Fibroblast of lung (primary cell): Measurements from ENCODE around the gene CD79B.

Experiments used
- EZH2 ChIP-seq: IDR thresholded peaks from 2 replicates; pipeline ENCODE4 v1.5.1; 2012; ENCODE audit warnings: low read length, control low read depth, mild to moderate bottlenecking; ENCODE audit errors: missing control alignments
- TF ChIP-seq, protein P1 (sequence below), 2 donors: IDR thresholded peaks in 1 of 2; conservative IDR thresholded peaks in 1 of 2; 1 replicate in 1 of 2; 2 replicates in 1 of 2; pipeline ENCODE4 v1.5.1; 2011 to 2012; ENCODE audit warnings: low read length in 2 of 2, control low read depth in 1 of 2, inconsistent platforms in 1 of 2, low read depth in 1 of 2, mild to moderate bottlenecking in 1 of 2

DNA sequence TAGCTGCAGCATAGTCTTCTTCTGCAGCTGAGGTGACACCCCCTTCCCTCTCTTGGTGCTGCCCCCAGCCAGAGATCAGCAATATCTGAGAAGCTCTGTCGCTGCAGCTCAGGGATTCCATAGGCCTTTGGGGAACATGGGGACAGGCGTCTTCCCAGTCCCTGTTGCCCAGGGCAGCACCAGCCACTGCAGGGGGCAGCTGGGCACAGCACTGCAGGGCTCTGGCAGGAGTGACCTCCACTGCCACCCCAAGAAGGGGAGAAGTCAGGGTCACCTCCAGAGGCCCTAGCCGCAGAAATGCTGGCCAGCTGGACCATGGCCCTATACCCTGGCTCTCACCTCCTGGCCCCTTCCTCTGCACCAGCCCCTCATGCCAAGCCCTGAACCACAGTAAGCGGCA lies 23.7 kb upstream of the CD79B start:
- TF ChIP-seq, protein P1, sequence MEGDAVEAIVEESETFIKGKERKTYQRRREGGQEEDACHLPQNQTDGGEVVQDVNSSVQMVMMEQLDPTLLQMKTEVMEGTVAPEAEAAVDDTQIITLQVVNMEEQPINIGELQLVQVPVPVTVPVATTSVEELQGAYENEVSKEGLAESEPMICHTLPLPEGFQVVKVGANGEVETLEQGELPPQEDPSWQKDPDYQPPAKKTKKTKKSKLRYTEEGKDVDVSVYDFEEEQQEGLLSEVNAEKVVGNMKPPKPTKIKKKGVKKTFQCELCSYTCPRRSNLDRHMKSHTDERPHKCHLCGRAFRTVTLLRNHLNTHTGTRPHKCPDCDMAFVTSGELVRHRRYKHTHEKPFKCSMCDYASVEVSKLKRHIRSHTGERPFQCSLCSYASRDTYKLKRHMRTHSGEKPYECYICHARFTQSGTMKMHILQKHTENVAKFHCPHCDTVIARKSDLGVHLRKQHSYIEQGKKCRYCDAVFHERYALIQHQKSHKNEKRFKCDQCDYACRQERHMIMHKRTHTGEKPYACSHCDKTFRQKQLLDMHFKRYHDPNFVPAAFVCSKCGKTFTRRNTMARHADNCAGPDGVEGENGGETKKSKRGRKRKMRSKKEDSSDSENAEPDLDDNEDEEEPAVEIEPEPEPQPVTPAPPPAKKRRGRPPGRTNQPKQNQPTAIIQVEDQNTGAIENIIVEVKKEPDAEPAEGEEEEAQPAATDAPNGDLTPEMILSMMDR (conservative IDR thresholded peaks at IDR 0.05 in 1 of 2, IDR thresholded peaks at IDR 0.05 in 1 of 2; ENCODE audit: low read depth in 1 of 2, low read length in 2 of 2), result no peak
- TF ChIP-seq EZH2, result no peak
